GM21528 (cell line): Measurements from ENCODE around the gene ADAMTS8.

Experiments used
- ATAC-seq: cut with Tn5 transposase; IDR thresholded peaks from one replicate; pipeline ENCODE4 v1.9.1; 2021; ENCODE audit warnings: mild to moderate bottlenecking, moderate library complexity; ENCODE audit not compliant: unreplicated experiment, low FRiP score

Gene ADAMTS8

GRCh38 chr11:130403271-130403804 lies 25.1 kb downstream of the ADAMTS8 start:
- no peak for ATAC-seq

GRCh38 chr11:130402570-130402969 lies 25.8 kb downstream of the ADAMTS8 start:
- ATAC-seq, result no peak

GRCh38 chr11:130400781-130401483 lies 27.5 kb downstream of the ADAMTS8 start:
- no peak for ATAC-seq

GRCh38 chr11:130399196-130399595 lies 29.2 kb downstream of the ADAMTS8 start:
- no peak for ATAC-seq

- no peak for ATAC-seq
Observed at GRCh38 chr11:130397780-130398179, 30.6 kb downstream of the ADAMTS8 start.

GRCh38 chr11:130396965-130397364 lies 31.4 kb downstream of the ADAMTS8 start:
- no peak for ATAC-seq

- ATAC-seq, result no peak
Observed at GRCh38 chr11:130394615-130395014, 33.8 kb downstream of the ADAMTS8 start.

GRCh38 chr11:130391711-130392110 lies 36.7 kb downstream of the ADAMTS8 start:
- ATAC-seq, result no peak

- ATAC-seq, result no peak
Observed at GRCh38 chr11:130390071-130390758, 38.2 kb downstream of the ADAMTS8 start.

- no peak for ATAC-seq
Observed at GRCh38 chr11:130389335-130389935, 39.0 kb downstream of the ADAMTS8 start.

GRCh38 chr11:130388607-130389205 lies 39.7 kb downstream of the ADAMTS8 start:
- no peak for ATAC-seq

GRCh38 chr11:130386056-130386455 lies 42.4 kb downstream of the ADAMTS8 start:
- ATAC-seq, result no peak

- no peak for ATAC-seq
Observed at GRCh38 chr11:130383344-130384211, 44.8 kb downstream of the ADAMTS8 start.

- ATAC-seq, result no peak
Observed at GRCh38 chr11:130381317-130381716, 47.1 kb downstream of the ADAMTS8 start.

- ATAC-seq, result no peak
Observed at GRCh38 chr11:130380778-130381177, 47.6 kb downstream of the ADAMTS8 start.

- no peak for ATAC-seq
Observed at GRCh38 chr11:130379276-130379675, 49.1 kb downstream of the ADAMTS8 start.

GRCh38 chr11:130370845-130371590 lies 57.4 kb downstream of the ADAMTS8 start:
- ATAC-seq, result no peak

- ATAC-seq, result no peak
Observed at GRCh38 chr11:130369713-130370112, 58.7 kb downstream of the ADAMTS8 start.

GRCh38 chr11:130369141-130369691 lies 59.2 kb downstream of the ADAMTS8 start:
- no peak for ATAC-seq
